Activated CD8-positive, alpha-beta T cell treated with anti-CD3 and anti-CD28 coated beads for 36 hours (primary cell): ENCODE data around the gene TNFRSF19. TPM values are rescaled to one million over a fixed set of nuclear protein-coding genes. Genes with fewer than 3 reads are reported as not detected.

Experiments
- ATAC-seq: fragments of 200-7000 bp; cut with Tn5 transposase; one replicate; pipeline ENCODE4 v1.10.0; 2021; ENCODE audit warnings: mild to moderate bottlenecking, moderate library complexity
- CTCF ChIA-PET: fragments of 350-600 bp; sonication (Branson Sonifier 250); formaldehyde crosslinking; loops from one replicate; lab custom pipeline; 2021; ENCODE audit warnings: antibody characterized with exemption; lab: Charles Lee
- POLR2A ChIA-PET: fragments of 350-600 bp; sonication (Branson Sonifier 250); formaldehyde crosslinking; loops from one replicate; lab custom pipeline; 2021; ENCODE audit warnings: antibody characterized with exemption; lab: Charles Lee
- DNase-seq: peaks from one replicate; pipeline ENCODE4 v3.0.0-alpha.2; 2020
- H3K27ac Mint-ChIP-seq: one replicate; pipeline ENCODE4 v1.8.0; 2021; ENCODE audit warnings: mild to moderate bottlenecking, mixed read lengths
- H3K27me3 Mint-ChIP-seq: one replicate; pipeline ENCODE4 v1.8.0; 2021; ENCODE audit warnings: mixed read lengths
- H3K36me3 Mint-ChIP-seq: one replicate; pipeline ENCODE4 v1.8.0; 2021; ENCODE audit warnings: low read depth, mixed read lengths
- H3K4me1 Mint-ChIP-seq: one replicate; pipeline ENCODE4 v1.8.0; 2021; ENCODE audit warnings: low read depth, mixed read lengths
- H3K4me3 Mint-ChIP-seq: one replicate; pipeline ENCODE4 v1.8.0; 2021; ENCODE audit warnings: mild to moderate bottlenecking, moderate library complexity, mixed read lengths
- H3K9me3 Mint-ChIP-seq: one replicate; pipeline ENCODE4 v1.8.0; 2021; ENCODE audit warnings: mixed read lengths
- intact Hi-C: fragments of 100-400 bp; cut with micrococcal nuclease; formaldehyde crosslinking; loops from one replicate; pipeline ENCODE4 v1.10.0; 2022
- total RNA-seq, 2 experiments: library from RNA; stranded (reverse); gene quantifications; one replicate each; pipeline ENCODE4 v1.2.3, GENCODE V29; 2021
- TF ChIP-seq, protein P1 (sequence below): fragments of 200-600 bp; IDR thresholded peaks from one replicate; pipeline ENCODE4 v1.8.0; 2022; ENCODE audit warnings: antibody characterized with exemption, mild to moderate bottlenecking

Gene TNFRSF19
- total RNA-seq, 2 experiments from 2014 or later = not detected

DNA sequence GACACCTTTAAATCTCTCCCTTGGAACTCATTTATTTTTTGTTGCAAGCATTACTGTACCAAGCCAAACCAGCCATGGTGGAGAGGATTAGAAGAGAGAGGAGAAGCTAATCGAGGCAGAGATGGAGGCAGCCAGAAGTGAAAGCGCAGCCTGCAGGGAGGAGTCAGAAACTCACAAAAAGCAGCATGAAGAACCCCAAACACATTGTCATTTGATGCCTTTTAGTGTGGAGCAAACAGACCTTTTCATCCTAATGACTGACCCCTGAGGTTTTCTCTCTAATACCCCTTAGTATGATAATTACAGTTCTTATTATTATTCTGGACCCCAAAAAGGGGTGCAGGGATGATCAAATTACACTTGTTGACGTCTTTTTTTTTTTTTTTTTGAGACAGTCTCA lies 62.5 kb downstream of the TNFRSF19 start:
- Mint-ChIP-seq H3K4me1 (no peaks in the 10 kb centered on the region), H3K4me3 (no peak overlapping the region), H3K9me3 (no peaks in the 10 kb centered on the region), H3K27ac (no peak overlapping the region), H3K36me3 (no peaks in the 10 kb centered on the region), H3K27me3 (peaks cover 2% of the 10 kb centered on the region)
- no peak for ATAC-seq
- ChIA-PET CTCF (no interaction called here), POLR2A (no interaction called here)
- intact Hi-C loops = no loop called here
- no peak for DNase-seq
- TF ChIP-seq, protein P1, sequence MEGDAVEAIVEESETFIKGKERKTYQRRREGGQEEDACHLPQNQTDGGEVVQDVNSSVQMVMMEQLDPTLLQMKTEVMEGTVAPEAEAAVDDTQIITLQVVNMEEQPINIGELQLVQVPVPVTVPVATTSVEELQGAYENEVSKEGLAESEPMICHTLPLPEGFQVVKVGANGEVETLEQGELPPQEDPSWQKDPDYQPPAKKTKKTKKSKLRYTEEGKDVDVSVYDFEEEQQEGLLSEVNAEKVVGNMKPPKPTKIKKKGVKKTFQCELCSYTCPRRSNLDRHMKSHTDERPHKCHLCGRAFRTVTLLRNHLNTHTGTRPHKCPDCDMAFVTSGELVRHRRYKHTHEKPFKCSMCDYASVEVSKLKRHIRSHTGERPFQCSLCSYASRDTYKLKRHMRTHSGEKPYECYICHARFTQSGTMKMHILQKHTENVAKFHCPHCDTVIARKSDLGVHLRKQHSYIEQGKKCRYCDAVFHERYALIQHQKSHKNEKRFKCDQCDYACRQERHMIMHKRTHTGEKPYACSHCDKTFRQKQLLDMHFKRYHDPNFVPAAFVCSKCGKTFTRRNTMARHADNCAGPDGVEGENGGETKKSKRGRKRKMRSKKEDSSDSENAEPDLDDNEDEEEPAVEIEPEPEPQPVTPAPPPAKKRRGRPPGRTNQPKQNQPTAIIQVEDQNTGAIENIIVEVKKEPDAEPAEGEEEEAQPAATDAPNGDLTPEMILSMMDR = no peak

- no peaks in the 10 kb centered on the region for H3K9me3 Mint-ChIP-seq
- H3K4me1 Mint-ChIP-seq = no peaks in the 10 kb centered on the region
- DNase-seq (no peak), ATAC-seq (no peak)
- H3K27ac Mint-ChIP-seq = no peak overlapping the region
- TF ChIP-seq, protein P1 = no peak
- no peak overlapping the region for H3K4me3 Mint-ChIP-seq
- ChIA-PET CTCF (no interaction called here), POLR2A (no interaction called here)
- intact Hi-C loops = no loop called here
- H3K36me3 Mint-ChIP-seq = no peaks in the 10 kb centered on the region
- no peaks in the 10 kb centered on the region for H3K27me3 Mint-ChIP-seq
Measured at GRCh38 chr13:23634897-23635296, 64.7 kb downstream of the TNFRSF19 start.

DNA sequence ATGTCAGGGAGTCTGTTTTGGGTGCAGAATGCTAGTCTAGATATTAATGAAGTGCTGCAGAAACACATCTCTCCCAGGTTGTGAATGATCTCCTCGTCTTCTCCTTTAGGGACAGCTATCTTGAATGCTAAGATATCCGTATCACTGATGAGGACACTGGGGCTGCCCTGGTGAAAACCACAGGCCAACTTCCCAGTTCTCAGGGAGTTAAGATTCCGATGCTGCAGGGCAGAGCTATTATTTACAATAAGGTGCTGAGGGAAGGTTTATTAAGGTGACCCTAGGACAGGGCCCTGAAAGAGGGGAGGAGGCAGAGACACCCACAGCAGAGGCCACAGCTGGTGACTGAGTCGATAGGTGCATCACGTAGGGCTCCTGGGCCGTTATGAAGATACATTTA lies 66.1 kb downstream of the TNFRSF19 start:
- H3K9me3 Mint-ChIP-seq = no peaks in the 10 kb centered on the region
- no peak for DNase-seq
- ChIA-PET CTCF (no interaction called here), POLR2A (interaction anchor here (0.7 kb wide), 1 partner anchor 27 kb away, joined by 3 read pairs; no protein-coding TSS in a partner anchor)
- no peak overlapping the region for H3K4me3 Mint-ChIP-seq
- H3K36me3 Mint-ChIP-seq = no peaks in the 10 kb centered on the region
- intact Hi-C loops = no loop called here
- H3K27ac Mint-ChIP-seq = no peak overlapping the region
- ATAC-seq = no peak
- H3K4me1 Mint-ChIP-seq = no peaks in the 10 kb centered on the region
- H3K27me3 Mint-ChIP-seq = no peaks in the 10 kb centered on the region
- TF ChIP-seq, protein P1 = no peak

GRCh38 chr13:23637829-23638228 lies 67.6 kb downstream of the TNFRSF19 start:
- POLR2A ChIA-PET = no interaction called here
- H3K9me3 Mint-ChIP-seq = no peaks in the 10 kb centered on the region
- ATAC-seq (no peak), DNase-seq (no peak)
- H3K4me3 Mint-ChIP-seq = no peak overlapping the region
- no peaks in the 10 kb centered on the region for H3K27me3 Mint-ChIP-seq
- H3K36me3 Mint-ChIP-seq = no peaks in the 10 kb centered on the region
- no peak overlapping the region for H3K27ac Mint-ChIP-seq
- intact Hi-C loops = no loop called here
- TF ChIP-seq, protein P1 = no peak
- CTCF ChIA-PET = no interaction called here
- no peaks in the 10 kb centered on the region for H3K4me1 Mint-ChIP-seq

DNA sequence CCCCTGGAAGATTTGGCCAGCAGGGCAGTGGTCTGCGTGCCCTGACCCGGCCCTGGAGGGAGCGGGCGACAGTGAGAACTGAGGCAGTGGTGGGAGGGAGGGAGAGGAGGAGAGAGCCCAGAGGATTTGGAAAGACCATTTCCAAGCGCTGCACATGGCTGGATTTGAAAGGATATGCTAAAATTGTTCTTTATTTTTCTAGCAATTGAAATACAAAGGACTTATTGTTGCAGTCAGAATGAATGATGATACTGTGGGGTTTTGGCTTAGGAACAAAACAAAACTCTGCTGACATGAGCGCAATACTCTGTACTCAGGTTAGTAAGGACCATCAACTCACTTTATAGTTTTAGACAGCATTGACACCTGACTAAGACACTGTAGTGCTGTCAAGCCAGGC lies 69.5 kb downstream of the TNFRSF19 start:
- POLR2A ChIA-PET = no interaction called here
- no peaks in the 10 kb centered on the region for H3K9me3 Mint-ChIP-seq
- H3K27ac Mint-ChIP-seq = no peak overlapping the region
- TF ChIP-seq, protein P1 = no peak
- H3K27me3 Mint-ChIP-seq = no peaks in the 10 kb centered on the region
- no peak for DNase-seq
- no peak for ATAC-seq
- no peaks in the 10 kb centered on the region for H3K4me1 Mint-ChIP-seq
- intact Hi-C loops = no loop called here
- no peak overlapping the region for H3K4me3 Mint-ChIP-seq
- no peaks in the 10 kb centered on the region for H3K36me3 Mint-ChIP-seq
- CTCF ChIA-PET = no interaction called here
